Esophagus squamous epithelium (tissue), 5 donors: ENCODE measurements around the gene FYTTD1. TPM values are rescaled to one million over a fixed set of nuclear protein-coding genes. Genes with fewer than 3 reads are reported as not detected.

Source experiments
- DNase-seq: peaks from one replicate; lab custom pipeline; 2025; lab: John Stamatoyannopoulos, UW
- H3K27ac ChIP-seq, 4 donors: fragments of 200-600 bp; sonication (generic); one replicate each; pipeline ENCODE4 v1.5.1; 2016 to 2019; ENCODE audit warnings: mild to moderate bottlenecking in 1 of 4
- H3K27me3 ChIP-seq, 4 donors: fragments of 200-600 bp; sonication (generic); 1 replicate in 3 of 4; 2 replicates in 1 of 4; pipeline versions ENCODE4 v1.5.1 to v1.6.0; 2017 to 2021; ENCODE audit warnings: antibody characterized with exemption in 1 of 4
- H3K36me3 ChIP-seq, 3 donors: fragments of 200-600 bp; sonication (generic); one replicate each; pipeline ENCODE4 v1.5.1; 2016 to 2019
- H3K4me1 ChIP-seq, 3 donors: fragments of 200-600 bp; sonication (generic); one replicate each; pipeline ENCODE4 v1.5.1; 2017 to 2019
- H3K4me3 ChIP-seq, 4 donors: fragments of 200-600 bp; sonication (generic); 1 replicate in 3 of 4; 2 replicates in 1 of 4; pipeline ENCODE4 v1.5.1; 2016 to 2019; ENCODE audit warnings: mild to moderate bottlenecking in 2 of 4, moderate library complexity in 1 of 4
- H3K9me3 ChIP-seq, 3 donors: fragments of 200-600 bp; sonication (generic); one replicate each; pipeline ENCODE4 v1.5.1; 2016 to 2019
- POLR2A ChIP-seq, 4 donors: fragments of 450-650 bp; IDR thresholded peaks; one replicate each; pipeline ENCODE4 v1.6.1; 2017; ENCODE audit warnings: antibody characterized with exemption in 4 of 4, mild to moderate bottlenecking in 4 of 4, moderate library complexity in 3 of 4
- WGBS, 2 donors: methylation state at CpG; one replicate each; pipeline ENCODE4 v1.1.5; 2018; 5-methylcytosine and 5-hydroxymethylcytosine counted together
- intact Hi-C: fragments of 100-400 bp; cut with DNase I; formaldehyde crosslinking; loops from one replicate; pipeline ENCODE4 v1.15.0; 2022
- total RNA-seq, 4 donors: library from RNA; depleted of rRNA; stranded (reverse); fragments of >200 nt; gene quantifications; one replicate each; pipeline ENCODE4 v1.1.0, GENCODE V29; 2016
- TF ChIP-seq, protein P1 (sequence below), 6 experiments: fragments of 450-650 bp in 4 of 6; fragments of 200-600 bp in 2 of 6; sonication (generic) in 2 of 6; IDR thresholded peaks; one replicate each; pipeline ENCODE4 v1.5.1; 2016 to 2019; ENCODE audit warnings: antibody characterized with exemption in 6 of 6, mild to moderate bottlenecking in 4 of 6, moderate library complexity in 4 of 6
- donor health status: DM: yes; HTN: yes; CAD: no.

The FYTTD1 gene
- total RNA-seq, 4 donors from 2014 or later = 46.4 to 62.0 (median 52.6) TPM

DNA sequence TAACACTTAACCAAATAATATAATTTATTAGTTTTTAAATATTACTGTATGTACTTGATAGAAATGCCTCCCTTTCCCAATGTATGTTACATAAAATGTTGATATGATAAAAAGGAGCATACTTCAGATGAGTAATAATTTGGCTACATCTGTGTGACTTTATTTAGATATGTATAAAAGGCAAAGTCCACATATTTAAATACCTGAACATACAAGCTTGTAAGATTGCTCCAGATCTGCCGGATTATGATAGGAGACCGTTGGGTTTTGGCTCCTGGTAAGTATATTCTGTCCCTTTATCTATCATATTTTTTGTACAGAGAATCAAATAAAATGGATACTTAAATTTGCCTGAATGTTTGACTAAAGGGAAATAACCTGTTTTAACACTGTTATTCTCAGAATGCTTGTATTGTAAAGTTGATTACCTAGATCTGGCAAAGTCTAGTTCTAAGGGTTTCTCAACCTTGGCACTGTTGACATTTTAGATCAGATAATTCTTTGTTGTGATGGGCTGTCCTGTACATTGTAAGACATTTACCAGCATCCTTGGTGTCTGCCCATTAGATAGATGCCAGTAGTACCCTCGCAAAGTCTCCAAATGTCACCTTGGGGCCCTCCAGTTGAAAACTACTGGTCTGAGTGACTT, 79.8 kb downstream of the FYTTD1 start:
- no peak overlapping the region for H3K4me3 ChIP-seq
- H3K36me3 ChIP-seq = peaks cover 5 to 86% (median 12%) of the 10 kb centered on the region in 3 donors
- intact Hi-C loops = no loop called here

DNA sequence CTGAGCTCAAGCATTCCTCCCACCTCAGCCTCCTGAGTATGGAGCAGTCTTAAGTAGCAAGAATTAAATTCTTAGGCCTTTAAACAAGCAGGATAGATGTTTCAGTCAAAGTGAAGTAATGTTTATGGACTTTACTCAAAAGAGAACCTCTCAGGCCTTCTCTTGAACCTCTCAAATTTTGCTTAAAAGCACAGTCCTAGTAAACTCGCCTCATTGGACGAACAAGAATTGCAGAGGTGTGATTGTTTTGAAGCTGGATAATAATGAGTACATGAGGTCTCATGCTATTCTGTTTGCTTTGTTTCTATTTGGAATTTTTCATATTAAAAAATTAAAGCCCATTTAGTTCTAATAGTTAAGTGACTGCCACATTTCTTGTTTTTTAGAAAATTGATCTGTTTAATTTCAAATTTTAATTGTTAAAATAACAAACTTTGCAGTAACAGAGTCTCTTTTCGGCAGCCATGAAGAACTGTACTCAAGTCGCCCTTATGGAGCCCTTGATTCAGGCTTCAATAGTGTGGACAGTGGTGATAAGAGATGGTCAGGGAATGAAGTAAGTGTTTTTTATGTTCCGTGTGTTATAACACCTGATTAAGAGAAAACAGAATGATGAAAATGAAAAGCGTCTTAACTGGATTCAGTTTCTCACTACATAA, 80.8 kb downstream of the FYTTD1 start:
- Histone ChIP-seq H3K27ac (no peak overlapping the region), H3K36me3 (peaks cover 5 to 95% (median 13%) of the 10 kb centered on the region in 3 donors), H3K27me3 (no peaks in the 10 kb centered on the region), H3K4me3 (no peak overlapping the region), H3K9me3 (no peaks in the 10 kb centered on the region), H3K4me1 (no peaks in the 10 kb centered on the region)
- TF ChIP-seq POLR2A (IDR thresholded peaks at IDR 0.05) = no peak
- TF ChIP-seq, protein P1, sequence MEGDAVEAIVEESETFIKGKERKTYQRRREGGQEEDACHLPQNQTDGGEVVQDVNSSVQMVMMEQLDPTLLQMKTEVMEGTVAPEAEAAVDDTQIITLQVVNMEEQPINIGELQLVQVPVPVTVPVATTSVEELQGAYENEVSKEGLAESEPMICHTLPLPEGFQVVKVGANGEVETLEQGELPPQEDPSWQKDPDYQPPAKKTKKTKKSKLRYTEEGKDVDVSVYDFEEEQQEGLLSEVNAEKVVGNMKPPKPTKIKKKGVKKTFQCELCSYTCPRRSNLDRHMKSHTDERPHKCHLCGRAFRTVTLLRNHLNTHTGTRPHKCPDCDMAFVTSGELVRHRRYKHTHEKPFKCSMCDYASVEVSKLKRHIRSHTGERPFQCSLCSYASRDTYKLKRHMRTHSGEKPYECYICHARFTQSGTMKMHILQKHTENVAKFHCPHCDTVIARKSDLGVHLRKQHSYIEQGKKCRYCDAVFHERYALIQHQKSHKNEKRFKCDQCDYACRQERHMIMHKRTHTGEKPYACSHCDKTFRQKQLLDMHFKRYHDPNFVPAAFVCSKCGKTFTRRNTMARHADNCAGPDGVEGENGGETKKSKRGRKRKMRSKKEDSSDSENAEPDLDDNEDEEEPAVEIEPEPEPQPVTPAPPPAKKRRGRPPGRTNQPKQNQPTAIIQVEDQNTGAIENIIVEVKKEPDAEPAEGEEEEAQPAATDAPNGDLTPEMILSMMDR (IDR thresholded peaks at IDR 0.05) = no peak
- intact Hi-C loops = no loop called here
- 75 to 79% methylated on average over 6 of the region's 6 CpGs for WGBS, 2 donors
- no peak for DNase-seq

More for the DNA sequence above, 79.8 kb downstream of the FYTTD1 start:
- no peak for DNase-seq
- H3K27me3 ChIP-seq = no peaks in the 10 kb centered on the region
- no peaks in the 10 kb centered on the region for H3K9me3 ChIP-seq
- H3K27ac ChIP-seq = no peak overlapping the region
- 93 to 99% methylated on average over 3 of the region's 3 CpGs for WGBS, 2 donors
- no peak for TF ChIP-seq POLR2A (IDR thresholded peaks at IDR 0.05)
- TF ChIP-seq, protein P1 (IDR thresholded peaks at IDR 0.05) = no peak
- peaks cover 0 to 2% (median 0%) of the 10 kb centered on the region in 3 donors for H3K4me1 ChIP-seq

DNA sequence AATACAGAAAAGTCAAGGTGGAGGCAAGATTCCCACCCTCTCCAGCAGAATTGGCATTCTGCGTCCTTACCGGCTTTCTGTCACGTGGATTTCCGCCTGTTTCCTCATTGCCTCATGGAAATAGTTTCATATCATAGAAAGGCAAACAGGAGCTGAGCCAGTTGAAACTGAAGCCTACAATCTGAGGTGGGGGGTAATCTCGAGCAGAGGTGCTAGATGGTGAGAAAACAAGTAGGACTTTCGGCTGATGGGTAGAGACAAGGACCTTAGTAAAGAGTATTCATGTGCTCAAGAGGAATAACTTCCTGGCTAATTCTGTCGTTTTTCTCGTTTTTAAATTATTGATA, 81.3 kb downstream of the FYTTD1 start:
- Histone ChIP-seq H3K27me3 (no peaks in the 10 kb centered on the region), H3K9me3 (no peaks in the 10 kb centered on the region), H3K4me3 (no peak overlapping the region), H3K27ac (no peak overlapping the region), H3K4me1 (no peaks in the 10 kb centered on the region), H3K36me3 (peaks cover 5 to 100% (median 13%) of the 10 kb centered on the region in 3 donors)
- intact Hi-C loops = no loop called here
- TF ChIP-seq, protein P1 (IDR thresholded peaks at IDR 0.05) = no peak
- TF ChIP-seq POLR2A (IDR thresholded peaks at IDR 0.05) = no peak
- DNase-seq = no peak
- whole genome bisulfite sequencing, 2 donors = 88 to 94% methylated on average over 8 of the region's 8 CpGs

DNA sequence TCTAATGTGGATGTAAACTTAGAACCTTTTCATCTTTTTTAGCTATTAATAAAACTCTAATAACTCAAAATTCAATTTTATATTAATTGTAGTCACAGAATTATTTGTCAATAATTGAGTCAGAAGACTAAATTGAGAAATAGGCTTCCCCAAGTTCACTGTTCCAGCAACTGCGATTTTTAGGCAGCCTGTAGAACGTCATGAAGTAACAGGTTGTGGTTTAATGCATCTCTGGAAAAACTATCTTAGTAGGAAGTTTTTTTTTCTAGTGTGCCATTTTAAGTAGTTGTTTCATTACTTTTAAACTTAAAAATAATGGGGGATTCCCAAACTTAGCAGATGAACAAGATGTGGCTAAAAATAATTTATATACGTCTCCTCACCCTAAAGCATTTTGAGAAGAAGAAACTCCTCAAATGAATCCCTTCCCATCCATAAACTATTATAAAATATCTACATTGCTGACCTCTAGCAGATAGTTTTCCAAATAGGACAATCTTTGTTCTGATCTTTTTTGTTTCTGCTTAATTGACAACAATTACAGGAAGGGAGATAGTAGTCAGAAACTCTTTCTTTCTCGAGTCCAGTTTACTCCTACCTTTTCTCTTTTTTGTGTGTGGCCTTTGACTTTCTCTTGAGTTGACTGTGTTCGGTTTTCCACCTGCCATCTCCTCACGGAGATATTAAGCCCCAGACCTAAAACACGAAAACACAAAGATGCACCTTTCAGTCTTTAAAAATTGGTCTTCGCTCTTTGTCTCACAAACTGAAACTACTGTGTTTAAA, 84.4 kb downstream of the FYTTD1 start:
- DNase-seq = no peak
- Histone ChIP-seq H3K27me3 (no peaks in the 10 kb centered on the region), H3K4me1 (no peaks in the 10 kb centered on the region), H3K4me3 (no peak overlapping the region), H3K27ac (no peak overlapping the region), H3K9me3 (no peaks in the 10 kb centered on the region), H3K36me3 (peaks cover 0 to 100% (median 6%) of the 10 kb centered on the region in 3 donors)
- WGBS, 2 donors = 81 to 88% methylated on average over 8 of the region's 8 CpGs
- TF ChIP-seq, protein P1 (IDR thresholded peaks at IDR 0.05) = no peak
- no peak for TF ChIP-seq POLR2A (IDR thresholded peaks at IDR 0.05)
- intact Hi-C loops = no loop called here

DNA sequence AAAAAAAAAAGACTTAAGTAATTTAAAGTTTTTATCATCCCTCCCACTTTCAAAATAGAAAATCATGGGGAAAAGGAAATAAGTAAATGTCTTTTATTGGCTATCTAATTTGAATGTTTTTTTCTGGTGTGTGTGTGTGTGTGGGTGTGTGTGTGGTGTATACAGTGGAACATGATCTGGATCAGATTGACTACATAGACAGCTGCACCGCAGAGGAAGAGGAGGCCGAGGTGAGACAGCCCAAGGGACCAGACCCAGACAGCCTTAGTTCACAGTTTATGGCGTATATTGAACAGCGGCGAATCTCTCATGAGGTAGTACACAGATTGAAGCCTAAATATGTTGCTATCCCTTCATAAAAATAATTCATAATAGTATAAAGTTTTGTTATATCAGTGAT, 85.8 kb downstream of the FYTTD1 start:
- no peak for DNase-seq
- intact Hi-C loops = no loop called here

More for the DNA sequence above, 85.8 kb downstream of the FYTTD1 start:
- H3K9me3 ChIP-seq = no peaks in the 10 kb centered on the region
- H3K4me3 ChIP-seq = no peak overlapping the region
- WGBS, 2 donors = 88 to 98% methylated on average over 5 of the region's 5 CpGs
- H3K27me3 ChIP-seq = no peaks in the 10 kb centered on the region
- no peak overlapping the region for H3K27ac ChIP-seq
- TF ChIP-seq POLR2A (IDR thresholded peaks at IDR 0.05) = no peak
- TF ChIP-seq, protein P1 (IDR thresholded peaks at IDR 0.05) = no peak
- no peaks in the 10 kb centered on the region for H3K4me1 ChIP-seq
- H3K36me3 ChIP-seq = peaks cover 0 to 100% (median 16%) of the 10 kb centered on the region in 3 donors
